Heart right ventricle (tissue), 16 donors: Measurements from ENCODE around the gene MYO1F. TPM values are rescaled to one million over a fixed set of nuclear protein-coding genes. Genes with fewer than 3 reads are reported as not detected.
"Not testable (repeated sequence)": the region's sequence is repeated elsewhere in the genome, so short reads cannot be mapped to it uniquely, and the experiment has no call there.

Experiments used
- ATAC-seq, 8 donors: fragments of 200-7000 bp; cut with Tn5 transposase; one replicate each; pipeline ENCODE4 v1.9.1; 2020; ENCODE audit warnings: mild to moderate bottlenecking in 8 of 8, moderate library complexity in 8 of 8, moderate number of reproducible peaks in 1 of 8
- DNase-seq, 2 donors: peaks; one replicate each; pipeline ENCODE4 v3.0.0-alpha.2; 2020
- H3K27ac ChIP-seq, 10 donors: fragments of 200-600 bp; sonication (generic) in 2 of 10; one replicate each; pipeline versions ENCODE4 v1.5.0 to v1.8.0; 2020 to 2022; ENCODE audit warnings: mild to moderate bottlenecking in 3 of 10
- H3K27me3 ChIP-seq, 7 donors: fragments of 200-600 bp; one replicate each; pipeline ENCODE4 v1.8.0; 2021 to 2022; ENCODE audit warnings: mild to moderate bottlenecking in 2 of 7
- H3K36me3 ChIP-seq, 9 donors: fragments of 200-600 bp; sonication (generic) in 1 of 9; one replicate each; pipeline versions ENCODE4 v1.5.0 to v1.8.0; 2020 to 2022; ENCODE audit warnings: mild to moderate bottlenecking in 2 of 9
- H3K4me1 ChIP-seq, 9 donors: fragments of 200-600 bp; sonication (generic) in 1 of 9; one replicate each; pipeline versions ENCODE4 v1.5.0 to v1.8.0; 2020 to 2022; ENCODE audit warnings: mild to moderate bottlenecking in 4 of 9
- H3K4me3 ChIP-seq, 10 donors: fragments of 200-600 bp; sonication (generic) in 2 of 10; one replicate each; pipeline versions ENCODE4 v1.5.0 to v1.8.0; 2020 to 2022; ENCODE audit warnings: mild to moderate bottlenecking in 7 of 10, moderate library complexity in 2 of 10
- H3K9me3 ChIP-seq, 11 donors: fragments of 200-600 bp in 10 of 11; sonication (generic) in 2 of 11; one replicate each; pipeline versions ENCODE4 v1.5.0 to v1.8.0; 2013 to 2022; ENCODE audit warnings: mild to moderate bottlenecking in 2 of 11, control low read depth in 1 of 11, moderate library complexity in 1 of 11
- CTCF ChIP-seq, 9 donors: fragments of 200-600 bp; sonication (generic) in 2 of 9; IDR thresholded peaks; one replicate each; pipeline versions ENCODE4 v1.5.0 to v1.8.0; 2021 to 2022; ENCODE audit warnings: antibody characterized with exemption in 9 of 9, mild to moderate bottlenecking in 5 of 9, moderate library complexity in 1 of 9
- WGBS, 2 donors: extraction: QIAGEN DNeasy Blood & Tissue Kit; methylation state at CpG; one replicate each; pipeline ENCODE4 v1.1.7; 2013; ENCODE audit warnings: inconsistent platforms in 1 of 2; 5-methylcytosine and 5-hydroxymethylcytosine counted together
- intact Hi-C, 10 donors: fragments of 100-400 bp; cut with DNase I; formaldehyde crosslinking; loops; one replicate each; pipeline versions ENCODE4 v1.11.1 to v1.14.2; 2022
- polyA plus RNA-seq, 2 donors: library from polyadenylated mRNA; stranded (reverse); fragments of 200-250 nt; gene quantifications; one replicate each; pipeline ENCODE4 v1.2.3, GENCODE V29; 2013
- total RNA-seq, 10 donors: library from RNA; stranded (reverse); fragmentation: NEBNext Ultra II Directional in 3 of 10; extraction: Animal tissue kit (Norgen Biotek cat#: 25700) in 3 of 10; gene quantifications; one replicate each; pipeline versions ENCODE4 v1.2.1 to v1.2.4, GENCODE V29; 2021 to 2023
- donor health status: Arrhythmogenic right ventricular cardiomyopathy.
- donor health status: ischemic (EF 13 %, LVEDD 7.1; RV severe dilation, severe dysfunction).
- donor health status: healthy with polysubstance abuse.
- donor health status: DM: no; HTN: yes; CAD: no.
- donor health status: DM: no; HTN: no; CAD: no.
- donor health status: ischemic (EF 25% LVEDD 6.9; RV normal size, moderate dysfunction).
- donor health status: ischemic (EF 25% LVEDD 5.7; RV mildly dilated, moderate dysfunction).
- donor health status: healthy.
- donor health status: DM: yes; HTN: yes; CAD: no.
- donor health status: Ischemic cardiomyopathy.
- donor health status: ischemic (EF 35%, LVEDD 5.7; RV mildly dilated, moderate dysfunction).
- donor health status: nonischemic (EF 11% LVEDD 7.7; RV severe dilation, severe dysfunction).
- donor health status: DM: yes; HTN: yes; CAD: no.
- donor health status: PGD.
- donor health status: ischemic (EF 29% LVEDD 5.4; RV normal size, mild dysfunction).
- donor health status: nonischemic (EF 23%, LVEDD 6.1; RV moderate dilation, normal function).

Gene MYO1F
- total and polyA plus RNA-seq, 12 donors: 2.0 to 25.7 (median 6.5) TPM

GRCh38 chr19:8577741-8578140 is 499 bp upstream of the MYO1F start:
- H3K4me3 ChIP-seq: peak overlapping the region in 1 of 10 donors; percentile 73
- peaks cover 0 to 60% (median 10%) of the 10 kb centered on the region in 9 donors for H3K4me1 ChIP-seq
- 70 to 71% methylated on average over 4 of the region's 4 CpGs for WGBS, 2 donors
- H3K36me3 ChIP-seq: peaks cover 0 to 6% (median 0%) of the 10 kb centered on the region in 9 donors
- DNase-seq: no peak
- H3K27me3 ChIP-seq: peaks cover 0 to 21% (median 13%) of the 10 kb centered on the region in 7 donors
- peak overlapping the region in 1 of 10 donors; percentile 96 for H3K27ac ChIP-seq
- H3K9me3 ChIP-seq: no peaks in the 10 kb centered on the region
- intact Hi-C loops: loop anchor here in 2 of 10 donors (5.0 to 10.0 kb wide), 2 partner anchors 50 to 53 kb away; no protein-coding TSS in a partner anchor
- TF ChIP-seq CTCF (IDR thresholded peaks at IDR 0.05): no peak
- ATAC-seq: no peak

GRCh38 chr19:8576273-8576993 is 809 bp downstream of the MYO1F start:
- WGBS, 2 donors: 65 to 69% methylated on average over 19 of the region's 19 CpGs
- Histone ChIP-seq H3K36me3 (no peaks in the 10 kb centered on the region), H3K27ac (peak overlapping the region in 6 of 10 donors; percentile 7 to 96 (median 32)), H3K9me3 (no peaks in the 10 kb centered on the region), H3K4me3 (peak overlapping the region in 7 of 10 donors; percentile 17 to 73 (median 40)), H3K27me3 (peaks cover 0 to 21% (median 13%) of the 10 kb centered on the region in 7 donors), H3K4me1 (peaks cover 0 to 73% (median 10%) of the 10 kb centered on the region in 9 donors)
- intact Hi-C loops: loop anchor here in 2 of 10 donors (5.0 to 10.0 kb wide), 2 partner anchors 49 to 52 kb away; no protein-coding TSS in a partner anchor
- no peak for TF ChIP-seq CTCF (IDR thresholded peaks at IDR 0.05)
- DNase-seq (no peak), ATAC-seq (peak in 7 of 8 donors; percentile 19 to 43 (median 30))

- Histone ChIP-seq H3K4me1 (peaks cover 0 to 74% (median 9%) of the 10 kb centered on the region in 9 donors), H3K36me3 (no peaks in the 10 kb centered on the region), H3K4me3 (peak overlapping the region in 6 of 10 donors; percentile 17 to 73 (median 40)), H3K27ac (peak overlapping the region in 3 of 10 donors; percentile 7 to 96 (median 67)), H3K27me3 (peaks cover 0 to 21% (median 13%) of the 10 kb centered on the region in 7 donors), H3K9me3 (no peaks in the 10 kb centered on the region)
- ATAC-seq: peak in 2 of 8 donors; percentile 20 to 29
- WGBS, 2 donors: 38% methylated on average over 10 of the region's 10 CpGs
- intact Hi-C loops: loop anchor here in 2 of 10 donors (5.0 to 10.0 kb wide), 2 partner anchors 48 to 51 kb away; no protein-coding TSS in a partner anchor
- TF ChIP-seq CTCF (IDR thresholded peaks at IDR 0.05): no peak
- no peak for DNase-seq
These were observed 1.7 kb downstream of the MYO1F start for GRCh38 chr19:8575467-8575997.

GRCh38 chr19:8574619-8574922 is 2.7 kb downstream of the MYO1F start:
- H3K27ac ChIP-seq, H3K9me3 ChIP-seq, DNase-seq, H3K36me3 ChIP-seq, ATAC-seq: not testable (repeated sequence)
- Histone ChIP-seq H3K27me3 (peaks cover 0 to 21% (median 13%) of the 10 kb centered on the region in 7 donors), H3K4me1 (peaks cover 0 to 77% (median 5%) of the 10 kb centered on the region in 9 donors), H3K4me3 (peak overlapping the region in 1 of 10 donors; percentile 73)
- intact Hi-C loops: loop anchor here in 1 of 10 donors (10.0 kb wide), 1 partner anchor 50 kb away; no protein-coding TSS in a partner anchor
- 84 to 91% methylated on average over 7 of the region's 7 CpGs for WGBS, 2 donors
